Ishikawa (cell line): ENCODE measurements around the gene FAM131C.

ENCODE experiments used
- CEBPB ChIP-seq: IDR thresholded peaks from 2 replicates; pipeline ENCODE4 v1.6.1; 2012
- CREB1 ChIP-seq: IDR thresholded peaks from 2 replicates; pipeline ENCODE4 v1.6.1; 2012; ENCODE audit warnings: low read depth
- EGR1 ChIP-seq: IDR thresholded peaks from 2 replicates; pipeline ENCODE4 v1.6.1; 2012
- EP300 ChIP-seq: IDR thresholded peaks from 2 replicates; pipeline ENCODE4 v1.6.1; 2012; ENCODE audit warnings: borderline replicate concordance
- FOXM1 ChIP-seq: IDR thresholded peaks from 2 replicates; pipeline ENCODE4 v1.6.1; 2012; ENCODE audit warnings: low read depth, borderline replicate concordance
- MAX ChIP-seq: IDR thresholded peaks from 2 replicates; pipeline ENCODE4 v1.6.1; 2012
- NFIC ChIP-seq: IDR thresholded peaks from 2 replicates; pipeline ENCODE4 v1.6.1; 2012
- RAD21 ChIP-seq: IDR thresholded peaks from 2 replicates; pipeline ENCODE4 v1.6.1; 2012; ENCODE audit warnings: low read depth
- REST ChIP-seq: IDR thresholded peaks from 2 replicates; pipeline ENCODE4 v1.6.1; 2012; ENCODE audit warnings: low read depth, mild to moderate bottlenecking
- TAF1 ChIP-seq: IDR thresholded peaks from 2 replicates; pipeline ENCODE4 v1.6.1; 2012; ENCODE audit warnings: low read depth, mild to moderate bottlenecking
- TCF12 ChIP-seq: IDR thresholded peaks from 2 replicates; pipeline ENCODE4 v1.6.1; 2012; ENCODE audit warnings: low read depth
- TEAD4 ChIP-seq: IDR thresholded peaks from 2 replicates; pipeline ENCODE4 v1.6.1; 2012
- USF1 ChIP-seq: IDR thresholded peaks from 2 replicates; pipeline ENCODE4 v1.6.1; 2012
- YY1 ChIP-seq: IDR thresholded peaks from 2 replicates; pipeline ENCODE4 v1.6.1; 2012; ENCODE audit warnings: low read depth
- ZBTB7A ChIP-seq: IDR thresholded peaks from 2 replicates; pipeline ENCODE4 v1.6.1; 2012; ENCODE audit warnings: low read depth

The FAM131C gene

GRCh38 chr1:16073490-16074119, at the start of gene FAM131C:
Gene FAM131C (minus strand): TSS chr1:16073651. CDS start chr1:16073442, 209 bp downstream.
- TF ChIP-seq TCF12 (no peak), ZBTB7A (no peak), NFIC (no peak), MAX (peak; percentile 27; the same call in 1 of the 2 replicates), RAD21 (peak; percentile 19; the same call in 1 of the 2 replicates), EP300 (no peak)

GRCh38 chr1:16122916-16123315, 49.5 kb upstream of the FAM131C start:
- no peak for TF ChIP-seq YY1
- no peak for TF ChIP-seq MAX
- TF ChIP-seq TCF12 = no peak
- no peak for TF ChIP-seq TEAD4
- peak; percentile 32; the same call in 1 of the 2 replicates for TF ChIP-seq EGR1

GRCh38 chr1:16122350-16122881, 49.0 kb upstream of the FAM131C start:
- TF ChIP-seq REST (no peak), MAX (0 out of 2 replicates have a peak, but pooled peaks have one; percentile 10)

- TF ChIP-seq YY1 = no peak
- TF ChIP-seq NFIC = peak; percentile 41; the same call in 1 of the 2 replicates
Observed at GRCh38 chr1:16120940-16121410, 47.5 kb upstream of the FAM131C start.

- no peak for TF ChIP-seq EGR1
- TF ChIP-seq FOXM1 = no peak
- TF ChIP-seq ZBTB7A = no peak
- no peak for TF ChIP-seq REST
- no peak for TF ChIP-seq MAX
- no peak for TF ChIP-seq TEAD4
- TF ChIP-seq YY1 = no peak
Observed at GRCh38 chr1:16120407-16120806, 47.0 kb upstream of the FAM131C start.

GRCh38 chr1:16119926-16120325, 46.5 kb upstream of the FAM131C start:
- TF ChIP-seq REST (no peak), TCF12 (no peak), NFIC (no peak), TAF1 (no peak), RAD21 (no peak), MAX (no peak), FOXM1 (no peak), CREB1 (no peak), ZBTB7A (no peak), USF1 (no peak), CEBPB (no peak), YY1 (no peak), EGR1 (no peak), EP300 (no peak), TEAD4 (no peak)
